GM23338 (cell line): ENCODE measurements around the gene CYP2C18. TPM values are rescaled to one million over a fixed set of nuclear protein-coding genes. Genes with fewer than 3 reads are reported as not detected.

Experiments
- ATAC-seq: fragments of 200-7000 bp; cut with Tn5 transposase; 3 replicates; pipeline ENCODE4 v1.9.1; 2020
- DNase-seq: peaks from one replicate; pipeline ENCODE4 v3.0.0-alpha.2; 2015; ENCODE audit warnings: low spot score
- H2AFZ ChIP-seq: fragments of 200-600 bp; sonication (generic); 2 replicates; pipeline ENCODE4 v1.8.0; 2016; ENCODE audit warnings: antibody characterized with exemption, mild to moderate bottlenecking, moderate library complexity
- H3F3A ChIP-seq: fragments of 200-600 bp; sonication (generic); replicated peaks from 2 replicates; pipeline ENCODE4 v1.8.0; 2017; ENCODE audit warnings: antibody characterized with exemption, mixed run types, low read depth
- H3K27ac ChIP-seq: fragments of 200-600 bp; sonication (generic); 2 replicates; pipeline ENCODE4 v1.6.1; 2016; ENCODE audit warnings: low read depth
- H3K27me3 ChIP-seq: fragments of 200-600 bp; sonication (generic); 2 replicates; pipeline ENCODE4 v1.8.0; 2016; ENCODE audit warnings: mild to moderate bottlenecking, mixed run types, moderate library complexity; ENCODE audit not compliant: insufficient read depth
- H3K36me3 ChIP-seq: fragments of 200-600 bp; sonication (generic); 2 replicates; pipeline ENCODE4 v1.8.0; 2016; ENCODE audit warnings: mild to moderate bottlenecking; ENCODE audit not compliant: insufficient read depth
- H3K4me1 ChIP-seq: fragments of 200-600 bp; sonication (generic); 2 replicates; pipeline ENCODE4 v1.8.0; 2016; ENCODE audit warnings: mild to moderate bottlenecking, moderate library complexity; ENCODE audit not compliant: insufficient read depth
- H3K4me2 ChIP-seq: fragments of 200-600 bp; sonication (generic); 2 replicates; pipeline ENCODE4 v1.7.1; 2017; ENCODE audit warnings: mixed run types
- H3K4me3 ChIP-seq: fragments of 200-600 bp; sonication (generic); 2 replicates; pipeline ENCODE4 v1.6.1; 2016; ENCODE audit warnings: mixed run types
- H3K79me2 ChIP-seq: fragments of 200-600 bp; sonication (generic); replicated peaks from 2 replicates; pipeline ENCODE4 v1.8.0; 2017; ENCODE audit warnings: mild to moderate bottlenecking; ENCODE audit not compliant: insufficient read depth
- H3K9me2 ChIP-seq: fragments of 200-600 bp; sonication (generic); 2 replicates; pipeline ENCODE4 v1.8.0; 2017; ENCODE audit not compliant: insufficient read depth
- H4K20me1 ChIP-seq: fragments of 200-600 bp; sonication (generic); replicated peaks from 2 replicates; pipeline ENCODE4 v1.8.0; 2017; ENCODE audit warnings: mild to moderate bottlenecking; ENCODE audit not compliant: insufficient read depth
- H3K27ac Mint-ChIP-seq: 2 replicates; pipeline ENCODE4 v1.8.0; 2020; ENCODE audit warnings: inconsistent platforms, mild to moderate bottlenecking, moderate library complexity, mixed read lengths
- H3K27me3 Mint-ChIP-seq: 3 replicates; pipeline ENCODE4 v1.8.0; 2022; ENCODE audit warnings: low read depth, mild to moderate bottlenecking, moderate library complexity, mixed read lengths, inconsistent platforms; ENCODE audit not compliant: insufficient read depth, poor library complexity
- H3K36me3 Mint-ChIP-seq: 3 replicates; pipeline ENCODE4 v1.8.0; 2021; ENCODE audit warnings: low read depth, mild to moderate bottlenecking, inconsistent platforms, moderate library complexity, mixed read lengths
- H3K4me1 Mint-ChIP-seq: 3 replicates; pipeline ENCODE4 v1.8.0; 2020; ENCODE audit warnings: mild to moderate bottlenecking, inconsistent platforms, mixed read lengths
- H3K4me3 Mint-ChIP-seq: 3 replicates; pipeline ENCODE4 v1.8.0; 2021; ENCODE audit warnings: moderate library complexity, mild to moderate bottlenecking, inconsistent platforms, mixed read lengths
- H3K9me3 Mint-ChIP-seq: 3 replicates; pipeline ENCODE4 v1.8.0; 2020; ENCODE audit warnings: moderate library complexity, mild to moderate bottlenecking, inconsistent platforms, mixed read lengths
- CREB1 ChIP-seq: fragments of 250-450 bp; sonication (Bioruptor Pico); IDR thresholded peaks from 2 replicates; pipeline ENCODE4 v1.5.0; 2020; ENCODE audit warnings: low read depth, mild to moderate bottlenecking, moderate library complexity
- EZH2 ChIP-seq: fragments of 200-600 bp; sonication (generic); IDR thresholded peaks from one replicate; pipeline ENCODE4 v1.8.0; 2017; ENCODE audit warnings: antibody characterized with exemption, mild to moderate bottlenecking, low read depth; ENCODE audit not compliant: unreplicated experiment
- JUNB ChIP-seq: IDR thresholded peaks from one replicate; pipeline ENCODE4 v1.6.1; 2016; ENCODE audit warnings: antibody characterized with exemption; ENCODE audit not compliant: unreplicated experiment
- NANOG ChIP-seq: IDR thresholded peaks from 2 replicates; pipeline ENCODE4 v1.6.1; 2016; ENCODE audit warnings: antibody characterized with exemption, borderline replicate concordance
- REST ChIP-seq: IDR thresholded peaks from one replicate; pipeline ENCODE4 v1.6.1; 2018; ENCODE audit warnings: antibody characterized with exemption; ENCODE audit not compliant: unreplicated experiment
- ZNF114 ChIP-seq: fragments of 250-450 bp; sonication (Bioruptor Pico); IDR thresholded peaks from 2 replicates; pipeline ENCODE4 v1.5.0; 2020; ENCODE audit warnings: mild to moderate bottlenecking, moderate library complexity
- ZNF331 ChIP-seq: fragments of 250-450 bp; sonication (Bioruptor Pico); IDR thresholded peaks from 2 replicates; pipeline ENCODE4 v1.5.0; 2020; ENCODE audit warnings: low read depth, mild to moderate bottlenecking, moderate library complexity
- ZNF462 ChIP-seq: fragments of 250-450 bp; sonication (Bioruptor Pico); IDR thresholded peaks from 2 replicates; pipeline ENCODE4 v1.5.0; 2020; ENCODE audit warnings: mild to moderate bottlenecking, moderate library complexity
- polyA plus RNA-seq: library from polyadenylated mRNA; unstranded; fragments of >200 nt; fragmentation: Nextera tagmentation; extraction: Ambion mirVana; gene quantifications from 2 replicates; pipeline ENCODE4 v1.2.1, GENCODE V29; 2016
- total RNA-seq: library from RNA; depleted of rRNA; stranded (reverse); fragments of >200 nt; shearing (Covaris generic); gene quantifications from 2 replicates; pipeline ENCODE4 v1.2.3, GENCODE V29; 2014
- TF ChIP-seq, protein P1 (sequence below): IDR thresholded peaks from 2 replicates; pipeline ENCODE4 v1.6.1; 2016; ENCODE audit warnings: antibody characterized with exemption

CYP2C18 gene
- total and polyA plus RNA-seq, 2 experiments from 2014 or later, result 0.08 to 0.63 TPM

DNA sequence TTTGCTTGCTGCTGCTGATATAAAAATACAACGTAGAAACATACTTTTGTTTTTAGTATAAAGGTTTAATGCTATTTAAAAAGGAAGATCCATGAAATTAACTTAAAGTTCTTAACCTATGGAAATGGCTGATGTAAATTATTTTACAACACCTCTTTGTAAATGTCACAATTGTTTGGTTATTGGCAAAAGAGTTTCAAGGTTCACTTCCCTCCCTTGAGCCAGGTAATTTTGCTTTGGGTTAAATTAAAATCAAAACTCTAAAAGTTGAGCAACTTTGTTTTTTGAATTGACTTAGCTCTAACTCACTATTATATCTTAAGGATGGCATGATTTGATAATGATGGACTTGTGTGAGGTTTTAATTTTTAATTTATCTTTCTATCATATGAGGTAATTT is 39.2 kb upstream of the CYP2C18 start:
- DNase-seq (no peak), ATAC-seq (no peak)
- Mint-ChIP-seq H3K36me3 (peaks cover 11% of the 10 kb centered on the region; the same call in 2 of the 3 replicates), H3K4me3 (no peak overlapping the region), H3K27me3 (peaks cover 3% of the 10 kb centered on the region), H3K9me3 (peaks cover 7% of the 10 kb centered on the region), H3K4me1 (no peaks in the 10 kb centered on the region), H3K27ac (no peak overlapping the region)
- H2AFZ ChIP-seq, result no peak overlapping the region
- no peaks in the 10 kb centered on the region; the same call in 1 of the 2 replicates for H3K9me2 ChIP-seq
- H3K4me2 ChIP-seq, result no peak overlapping the region
- no peaks in the 10 kb centered on the region for H3K27me3 ChIP-seq
- TF ChIP-seq REST (no peak), NANOG (no peak), ZNF331 (CRISPR knock-in tag) (no peak), ZNF114 (CRISPR knock-in tag) (no peak), ZNF462 (CRISPR knock-in tag) (no peak), CREB1 (CRISPR knock-in tag) (no peak), EZH2 (no peak), JUNB (no peak)
- TF ChIP-seq, protein P1, sequence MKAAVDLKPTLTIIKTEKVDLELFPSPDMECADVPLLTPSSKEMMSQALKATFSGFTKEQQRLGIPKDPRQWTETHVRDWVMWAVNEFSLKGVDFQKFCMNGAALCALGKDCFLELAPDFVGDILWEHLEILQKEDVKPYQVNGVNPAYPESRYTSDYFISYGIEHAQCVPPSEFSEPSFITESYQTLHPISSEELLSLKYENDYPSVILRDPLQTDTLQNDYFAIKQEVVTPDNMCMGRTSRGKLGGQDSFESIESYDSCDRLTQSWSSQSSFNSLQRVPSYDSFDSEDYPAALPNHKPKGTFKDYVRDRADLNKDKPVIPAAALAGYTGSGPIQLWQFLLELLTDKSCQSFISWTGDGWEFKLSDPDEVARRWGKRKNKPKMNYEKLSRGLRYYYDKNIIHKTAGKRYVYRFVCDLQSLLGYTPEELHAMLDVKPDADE, result no peak
- no peaks in the 10 kb centered on the region for H3F3A ChIP-seq
- H4K20me1 ChIP-seq, result no peaks in the 10 kb centered on the region
- H3K4me1 ChIP-seq, result no peaks in the 10 kb centered on the region
- no peak overlapping the region for H3K4me3 ChIP-seq
- H3K27ac ChIP-seq, result no peak overlapping the region
- H3K36me3 ChIP-seq, result no peaks in the 10 kb centered on the region
- no peaks in the 10 kb centered on the region for H3K79me2 ChIP-seq
